GM19193 (cell line): ENCODE results near the gene ADGRA1.

Source experiments
- POLR2A ChIP-seq: IDR thresholded peaks from 4 replicates; pipeline ENCODE4 v1.6.1; 2011; ENCODE audit not compliant: insufficient read depth, insufficient read length; ENCODE audit errors: extremely low read depth

Gene ADGRA1

GRCh38 chr10:133143546-133143945 lies 55.8 kb downstream of the ADGRA1 start:
- no peak for TF ChIP-seq POLR2A

GRCh38 chr10:133144771-133145170 lies 57.0 kb downstream of the ADGRA1 start:
- TF ChIP-seq POLR2A: no peak

GRCh38 chr10:133150226-133150625 lies 62.5 kb downstream of the ADGRA1 start:
- TF ChIP-seq POLR2A: no peak

GRCh38 chr10:133150656-133151055 lies 62.9 kb downstream of the ADGRA1 start:
- no peak for TF ChIP-seq POLR2A

GRCh38 chr10:133151543-133151972 lies 63.8 kb downstream of the ADGRA1 start:
- no peak for TF ChIP-seq POLR2A

DNA sequence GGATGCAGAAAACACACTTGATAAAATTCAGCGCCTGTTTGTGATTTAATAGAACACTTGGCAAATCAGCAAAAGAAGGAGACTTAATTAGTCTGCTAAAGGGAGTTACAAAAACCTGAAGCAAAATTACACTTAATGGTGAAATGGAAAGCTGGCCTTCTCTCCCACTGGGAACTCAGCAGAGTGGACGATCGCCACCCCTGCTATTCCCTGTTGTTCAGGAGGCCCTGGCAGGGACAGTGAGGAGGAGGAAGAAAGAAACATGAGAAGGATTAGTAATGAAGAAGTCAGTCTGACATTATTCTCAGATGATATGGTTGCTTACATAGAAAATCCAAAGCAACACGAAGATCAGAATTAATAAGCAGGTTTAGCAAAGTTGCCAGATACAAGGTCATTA lies 66.7 kb downstream of the ADGRA1 start:
- no peak for TF ChIP-seq POLR2A

GRCh38 chr10:133154996-133155778 lies 67.5 kb downstream of the ADGRA1 start:
- TF ChIP-seq POLR2A: no peak

DNA sequence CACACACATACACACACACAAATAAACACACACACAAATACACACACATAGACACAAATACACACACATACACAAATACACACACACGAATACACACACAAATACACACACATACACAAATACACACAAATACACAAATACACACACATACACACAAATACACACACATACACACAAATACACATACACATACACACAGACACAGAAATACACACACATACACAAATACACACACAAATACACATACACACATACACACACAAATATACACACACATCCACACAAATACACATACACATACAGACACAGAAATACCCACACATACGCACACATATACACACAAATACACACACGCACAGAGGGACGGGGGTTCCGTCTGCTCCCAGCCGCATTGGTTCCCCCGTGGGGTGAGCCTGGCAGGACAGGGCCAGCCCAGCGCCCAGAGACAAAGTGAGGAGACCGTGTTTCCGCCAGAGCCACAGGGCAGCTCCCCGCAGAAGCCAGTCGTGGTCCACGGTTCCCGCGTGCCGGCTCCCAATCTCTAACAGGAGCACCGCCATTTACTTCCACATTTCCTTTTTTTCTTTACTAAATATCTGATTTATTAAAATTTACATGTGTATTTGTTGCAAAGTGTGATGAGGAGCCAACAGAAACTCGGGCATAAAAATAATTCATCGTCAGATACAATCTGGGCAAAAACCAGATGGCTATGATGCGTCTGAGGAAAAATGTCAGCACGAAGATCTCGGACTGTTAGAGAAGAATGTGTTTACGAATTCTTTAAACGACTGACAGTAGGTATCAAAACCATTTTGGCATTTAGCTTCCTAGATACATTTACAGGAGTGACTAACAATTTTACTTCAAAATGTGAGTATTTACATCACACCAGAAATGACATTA lies 69.2 kb downstream of the ADGRA1 start:
- TF ChIP-seq POLR2A: no peak

- TF ChIP-seq POLR2A: no peak
Measured at GRCh38 chr10:133157662-133158436, 70.1 kb downstream of the ADGRA1 start.

DNA sequence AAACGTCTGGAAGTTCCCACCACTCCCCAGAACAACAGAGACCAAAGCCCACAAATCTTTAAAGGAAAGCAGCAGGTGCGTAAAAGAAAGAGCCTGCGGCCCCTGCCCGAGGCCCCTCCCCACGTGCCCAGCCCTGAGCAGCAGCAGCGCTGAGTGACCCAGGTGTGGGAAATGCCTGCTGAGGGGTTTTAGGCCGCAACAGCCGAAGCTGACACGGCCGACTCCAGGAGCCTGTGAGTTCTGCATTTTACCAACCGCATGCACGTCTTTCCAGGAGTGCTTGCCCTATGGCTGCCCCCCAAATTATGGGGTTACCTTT lies 70.7 kb downstream of the ADGRA1 start:
- TF ChIP-seq POLR2A: no peak

DNA sequence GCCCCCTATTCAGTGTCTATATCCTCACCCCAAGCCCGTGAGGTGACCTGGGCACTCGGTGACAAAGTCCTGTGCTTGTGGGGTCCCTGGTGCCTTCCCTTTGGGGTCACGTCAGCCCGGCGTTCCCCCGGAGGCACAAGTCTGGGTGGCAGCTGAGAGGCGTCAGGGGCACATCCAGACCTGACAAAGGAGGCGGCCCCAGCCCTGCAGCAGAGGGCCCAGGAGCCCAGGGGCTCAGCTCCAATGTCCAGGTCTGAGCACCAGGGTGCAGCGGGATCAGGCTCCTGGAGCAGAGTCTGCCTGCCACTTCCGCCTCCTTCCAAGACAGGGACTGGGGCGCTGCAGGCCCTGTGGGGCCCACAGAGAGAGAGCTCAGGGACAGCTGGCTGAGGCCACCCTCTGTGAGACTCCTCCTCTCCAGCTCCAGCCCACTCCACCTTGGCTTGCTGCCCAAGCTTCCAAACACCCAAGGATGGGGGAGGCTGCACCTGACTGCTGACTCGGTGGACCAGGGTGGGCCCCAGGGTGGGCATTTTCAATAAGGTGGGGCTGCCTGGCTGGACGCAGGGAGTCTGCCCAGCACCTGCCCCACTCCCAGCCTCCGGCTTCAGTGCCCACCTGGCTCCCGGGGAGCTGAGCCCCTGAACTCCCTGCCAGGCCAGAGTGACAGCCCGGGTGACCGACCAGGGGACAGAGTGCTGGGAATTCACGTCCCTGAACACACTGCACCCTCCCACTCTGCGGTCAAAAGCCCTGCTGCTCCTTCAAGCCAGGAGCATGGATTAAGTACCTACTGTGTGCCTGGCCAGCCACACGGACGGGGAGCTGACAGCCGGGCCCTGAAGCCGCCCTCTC lies 71.3 kb downstream of the ADGRA1 start:
- no peak for TF ChIP-seq POLR2A

DNA sequence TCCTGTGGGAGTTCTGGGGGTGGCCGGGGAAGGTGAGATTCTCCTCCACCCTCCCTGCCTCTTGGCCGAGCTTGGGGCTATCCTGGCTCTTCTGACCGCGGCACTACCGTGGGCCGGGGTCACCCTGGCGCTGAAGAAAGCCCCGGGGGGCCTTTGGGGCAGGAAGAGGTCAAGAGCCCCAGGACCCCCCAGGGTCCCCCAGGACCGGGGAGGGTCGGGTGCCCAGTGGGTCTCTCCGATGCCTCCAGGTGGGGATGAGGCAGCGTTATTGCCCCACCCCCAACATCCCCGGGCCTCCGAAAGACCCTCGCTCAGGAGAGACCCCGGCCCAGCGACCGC lies 71.9 kb downstream of the ADGRA1 start:
- TF ChIP-seq POLR2A: no peak

DNA sequence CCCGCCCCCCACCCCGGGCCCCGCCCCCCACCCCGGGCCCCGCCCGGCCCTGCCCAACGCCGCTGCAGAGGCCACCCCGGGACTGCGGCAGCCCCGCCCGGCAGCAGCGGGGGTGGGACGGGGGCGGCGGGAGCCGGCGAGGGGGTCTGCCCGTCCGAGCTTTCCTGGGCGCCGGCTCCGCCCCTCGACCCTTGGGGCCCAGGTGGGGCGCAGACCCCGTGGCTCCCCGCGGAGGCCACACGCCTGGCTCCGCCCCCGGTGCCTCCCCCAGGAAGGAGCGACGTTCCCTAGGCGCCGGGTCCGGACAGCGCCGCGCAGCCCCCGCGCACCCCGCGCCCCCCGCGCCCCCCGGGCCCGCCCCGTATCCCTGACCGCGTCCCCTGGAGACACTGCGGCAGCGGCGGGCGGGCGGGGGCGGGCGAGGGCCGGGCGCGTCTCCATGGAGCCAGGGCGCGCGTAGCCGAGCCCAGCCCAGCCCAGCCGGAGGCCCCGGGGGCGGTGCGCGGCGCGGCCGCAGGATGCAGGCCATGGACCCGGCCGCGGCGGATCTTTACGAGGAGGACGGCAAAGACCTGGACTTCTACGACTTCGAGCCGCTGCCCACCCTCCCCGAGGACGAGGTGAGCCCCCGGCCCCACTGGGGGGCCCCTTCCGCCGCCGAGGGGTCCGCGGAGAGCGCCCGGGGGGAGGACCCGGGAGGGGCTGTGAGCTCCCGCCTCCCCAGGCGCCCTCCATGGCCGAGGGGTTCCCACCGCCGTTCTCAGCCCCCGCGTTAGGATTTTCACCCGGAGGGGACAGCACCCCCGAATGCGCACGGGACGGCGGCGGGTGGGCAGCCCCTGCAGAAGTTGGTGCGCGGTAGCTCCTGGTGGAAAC lies 72.5 kb downstream of the ADGRA1 start, which contains the start of gene KNDC1:
Gene KNDC1, plus strand, starts transcription at position 270 of the 876 bp plus-strand sequence. Its CDS starts 249 bp downstream, at position 519.
- no peak for TF ChIP-seq POLR2A
